ENCODE data around the gene FBXW4.

GRCh38 chr10:101578192-101578591 lies 116.8 kb downstream of the FBXW4 start:
- TF ChIP-seq CTCF (IDR thresholded peaks at IDR 0.05; ENCODE audit: poor library complexity) (no peak), EZH2 (IDR thresholded peaks at IDR 0.05; ENCODE audit: borderline replicate concordance) (no peak), EZH2phosphoT487 (IDR thresholded peaks at IDR 0.05; ENCODE audit: low read depth, severe bottlenecking, unreplicated experiment) (no peak)

All from hepatocyte (in vitro differentiated cells).